K562 (cell line): ENCODE measurements around the gene GNG5. TPM values are rescaled to one million over a fixed set of nuclear protein-coding genes. Genes with fewer than 3 reads are reported as not detected.

Source experiments
- BRF1 ChIP-seq: IDR thresholded peaks from 3 replicates; pipeline ENCODE4 v1.6.1; 2011; ENCODE audit warnings: borderline replicate concordance, mild to moderate bottlenecking; ENCODE audit not compliant: insufficient read length; ENCODE audit errors: extremely low read depth
- CEBPB ChIP-seq: fragments of 450-650 bp; IDR thresholded peaks from 2 replicates; pipeline ENCODE4 v1.6.1; 2016; ENCODE audit warnings: missing genetic modification characterization, missing compliant biosample characterization
- CTBP1 ChIP-seq: fragments of 450-650 bp; IDR thresholded peaks from 2 replicates; pipeline ENCODE4 v1.6.1; 2016; ENCODE audit warnings: borderline replicate concordance
- EGR1 ChIP-seq: fragments of 450-650 bp; conservative IDR thresholded peaks from 2 replicates; pipeline ENCODE4 v1.6.1; 2017; ENCODE audit warnings: mild to moderate bottlenecking
- ELF4 ChIP-seq: fragments of 450-650 bp; formaldehyde crosslinking; IDR thresholded peaks from 2 replicates; pipeline ENCODE4 v1.4.0; 2022; ENCODE audit warnings: missing genetic modification characterization
- GTF2B ChIP-seq: IDR thresholded peaks from 2 replicates; pipeline ENCODE4 v1.6.1; 2011; ENCODE audit not compliant: insufficient read length; ENCODE audit errors: extremely low read depth
- HDGF ChIP-seq: fragments of 450-650 bp; IDR thresholded peaks from 2 replicates; pipeline ENCODE4 v1.6.1; 2016
- MBD1 ChIP-seq: fragments of 250-450 bp; sonication (Bioruptor Pico); IDR thresholded peaks from 2 replicates; pipeline ENCODE4 v1.8.0; 2022; ENCODE audit warnings: inconsistent platforms
- MNT ChIP-seq, 2 experiments: fragments of 450-650 bp; conservative IDR thresholded peaks; 2 replicates each; pipeline ENCODE4 v1.6.1; 2017; ENCODE audit warnings: mild to moderate bottlenecking in 2 of 2, moderate library complexity in 2 of 2
- MTA1 ChIP-seq: fragments of 450-650 bp; IDR thresholded peaks from 2 replicates; pipeline ENCODE4 v1.6.1; 2017; ENCODE audit warnings: borderline replicate concordance
- NFIX ChIP-seq: fragments of 250-450 bp; sonication (Bioruptor Pico); IDR thresholded peaks from 2 replicates; pipeline ENCODE4 v1.4.0; 2020; ENCODE audit warnings: low read depth, mild to moderate bottlenecking, moderate library complexity
- NKRF ChIP-seq: fragments of 450-650 bp; IDR thresholded peaks from 2 replicates; pipeline ENCODE4 v1.6.1; 2016; ENCODE audit warnings: borderline replicate concordance
- POLR2A ChIP-seq: fragments of 450-650 bp; conservative IDR thresholded peaks from 2 replicates; pipeline ENCODE4 v1.6.1; 2016
- POLR2AphosphoS5 ChIP-seq: IDR thresholded peaks from 2 replicates; pipeline ENCODE4 v1.6.1; 2011; ENCODE audit warnings: mild to moderate bottlenecking, low read depth, low read length, moderate library complexity; ENCODE audit not compliant: control insufficient read depth, insufficient read depth
- PRDM10 ChIP-seq: fragments of 450-650 bp; IDR thresholded peaks from 2 replicates; pipeline ENCODE4 v1.6.1; 2018; ENCODE audit not compliant: partially characterized antibody
- SAFB ChIP-seq: fragments of 200-400 bp; formaldehyde crosslinking; IDR thresholded peaks from 2 replicates; pipeline ENCODE4 v1.6.1; 2017; ENCODE audit warnings: low read depth, low read length, borderline replicate concordance
- TBP ChIP-seq: optimal IDR thresholded peaks from 2 replicates; pipeline ENCODE3; 2011; ENCODE audit warnings: low read depth, low read length, improper control_type of control experiment
- polyA plus RNA-seq, 8 experiments: library from polyadenylated mRNA; depleted of rRNA in 4 of 8; stranded (reverse) in 5 of 8; unstranded in 3 of 8; fragments of >200 nt; fragmentation: Nextera tagmentation in 2 of 8; fragmentation: Illumina TruSeq in 1 of 8; extraction: Ambion mirVana in 2 of 8; extraction: Trizol in 1 of 8; gene quantifications; 2 replicates each; pipeline versions ENCODE4 v1.2.1 to v1.2.3, GENCODE V29; 2011 to 2014; ENCODE audit warnings: inconsistent platforms in 1 of 8, missing spikeins in 1 of 8
- total RNA-seq, 7 experiments: library from RNA; depleted of rRNA in 6 of 7; stranded (reverse); fragments of >200 nt in 6 of 7; fragmentation: Illumina TruSeq in 2 of 7; extraction: Trizol in 2 of 7; gene quantifications; 2 replicates each; pipeline versions ENCODE4 v1.2.1 to v1.2.3, GENCODE V29; 2011 to 2021; ENCODE audit warnings: low replicate concordance in 1 of 7

The GNG5 gene
- total and polyA plus RNA-seq, 9 of the 15 experiments (the other 6 are each of a cell fraction or from before 2014, with no cell fraction given): 61.9 to 243 (median 150) TPM

- TF ChIP-seq BRF1 (no peak), EGR1 (peak; percentile 97), POLR2AphosphoS5 (peak; percentile 82), PRDM10 (peak; percentile 64), MTA1 (peak; percentile 45; the same call in 1 of the 2 replicates), NFIX (CRISPR knock-in tag) (no peak), CEBPB (tag) (no peak), TBP (peak; percentile 86), MNT (conservative IDR thresholded peaks at IDR 0.05) (peak; percentile 80 to 82), POLR2A (peak; percentile 98), SAFB (peak; percentile 62; the same call in 1 of the 2 replicates), GTF2B (peak; percentile 51), MBD1 (CRISPR knock-in tag) (no peak), CTBP1 (peak; percentile 28; the same call in 1 of the 2 replicates), NKRF (peak; percentile 68; the same call in 1 of the 2 replicates), HDGF (no peak), ELF4 (0 out of 2 replicates have a peak, but pooled peaks have one; percentile 67)
These were observed at the start of gene GNG5, which contains the start of gene SPATA1 (continued) for GRCh38 chr1:84506002-84506728.
